SK-N-MC (cell line): ENCODE measurements around the gene TRIM7.
"Not testable (repeated sequence)": the region's sequence is repeated elsewhere in the genome, so short reads cannot be mapped to it uniquely, and the experiment has no call there.

Source experiments
- DNase-seq: peaks from one replicate; pipeline ENCODE4 v3.0.0-alpha.2; 2011; ENCODE audit warnings: low read depth, low spot score
- H3K27ac ChIP-seq: fragments of 200-600 bp; sonication (generic); 2 replicates; pipeline ENCODE4 v1.5.1; 2016; ENCODE audit warnings: mixed run types
- H3K36me3 ChIP-seq: fragments of 200-600 bp; sonication (generic); 2 replicates; pipeline ENCODE4 v1.6.1; 2017; ENCODE audit warnings: antibody characterized with exemption, low read length, mixed read lengths; ENCODE audit not compliant: insufficient read depth
- H3K4me3 ChIP-seq: fragments of 200-600 bp; sonication (generic); 2 replicates; pipeline ENCODE4 v1.5.1; 2016
- H3K9ac ChIP-seq: fragments of 200-600 bp; sonication (generic); 2 replicates; pipeline ENCODE4 v1.8.0; 2017; ENCODE audit warnings: mixed run types, mixed read lengths; ENCODE audit not compliant: insufficient read length
- H3K9me3 ChIP-seq: fragments of 200-600 bp; sonication (generic); 2 replicates; pipeline ENCODE4 v1.6.1; 2017; ENCODE audit warnings: low read depth, mild to moderate bottlenecking, antibody characterized with exemption, low read length, moderate library complexity, mixed read lengths
- EZH2 ChIP-seq: fragments of 200-600 bp; sonication (generic); IDR thresholded peaks from one replicate; pipeline ENCODE4 v1.6.1; 2017; ENCODE audit warnings: antibody characterized with exemption
- FOXP2 ChIP-seq: optimal IDR thresholded peaks from 2 replicates; pipeline ENCODE3; 2011; ENCODE audit warnings: mild to moderate bottlenecking, moderate library complexity; ENCODE audit not compliant: insufficient read depth; ENCODE audit errors: extremely low read length, control extremely low read depth
- POLR2AphosphoS5 ChIP-seq: IDR thresholded peaks from 2 replicates; pipeline ENCODE4 v1.6.1; 2012; ENCODE audit warnings: mild to moderate bottlenecking, low read depth, low read length, borderline replicate concordance

The TRIM7 gene

GRCh38 chr5:181176254-181176952, 28.6 kb downstream of the TRIM7 start:
- H3K27ac ChIP-seq: no peak overlapping the region
- no peak for TF ChIP-seq EZH2
- no peak for TF ChIP-seq FOXP2
- no peak for TF ChIP-seq POLR2AphosphoS5
- H3K4me3 ChIP-seq: no peak overlapping the region
- H3K36me3 ChIP-seq: no peaks in the 10 kb centered on the region
- no peak for DNase-seq
- no peak overlapping the region for H3K9ac ChIP-seq
- H3K9me3 ChIP-seq: no peaks in the 10 kb centered on the region

- no peak for DNase-seq
- Histone ChIP-seq H3K9ac (peak overlapping the region; percentile 64), H3K27ac (peak overlapping the region; percentile 42; the same call in 1 of the 2 replicates), H3K36me3 (no peaks in the 10 kb centered on the region), H3K9me3 (no peaks in the 10 kb centered on the region), H3K4me3 (peak overlapping the region; percentile 87)
- TF ChIP-seq EZH2: no peak
- TF ChIP-seq FOXP2: no peak
- TF ChIP-seq POLR2AphosphoS5: no peak
Observed at GRCh38 chr5:181173420-181174342, 31.3 kb downstream of the TRIM7 start.

DNA sequence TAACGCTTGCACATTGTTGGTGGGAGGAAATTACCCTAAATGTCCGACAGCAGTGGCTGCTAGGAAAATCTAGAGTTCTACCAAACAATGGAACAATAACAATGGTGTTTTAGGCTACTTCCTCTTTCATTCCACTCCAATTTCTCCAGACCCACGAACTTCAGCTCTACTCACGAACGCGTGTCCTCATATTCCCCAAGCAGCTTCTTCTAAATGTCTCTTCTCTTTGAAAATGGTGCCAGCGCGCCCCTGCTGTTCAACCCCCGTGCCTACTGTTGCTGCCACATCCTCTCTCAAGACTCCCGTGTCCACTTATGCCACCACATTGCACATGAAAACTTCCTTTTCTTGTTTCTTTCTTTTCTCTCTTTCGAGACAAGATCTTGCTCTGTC, 32.0 kb downstream of the TRIM7 start:
- H3K27ac ChIP-seq: peak overlapping the region; percentile 42; the same call in 1 of the 2 replicates
- peak overlapping the region; percentile 87 for H3K4me3 ChIP-seq
- H3K9me3 ChIP-seq: no peaks in the 10 kb centered on the region

DNA sequence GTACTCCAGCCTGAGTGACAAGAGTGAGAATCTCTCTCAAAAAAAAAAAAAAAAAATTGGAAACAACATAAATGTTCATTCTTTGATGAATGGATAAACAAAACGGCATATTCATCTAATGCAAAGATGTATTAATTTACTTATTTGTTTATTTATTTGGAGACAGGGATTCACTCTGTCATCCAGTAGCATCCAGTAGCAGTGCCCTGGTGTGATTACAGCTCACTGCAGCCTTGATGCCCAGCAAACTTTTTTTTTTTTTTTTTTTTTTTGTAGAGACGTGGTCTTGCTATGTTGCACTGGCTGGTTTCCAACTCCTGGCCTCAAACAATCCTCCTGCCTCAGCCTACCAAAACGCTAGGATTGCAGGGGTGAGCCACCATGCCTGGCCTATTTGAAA, 33.2 kb downstream of the TRIM7 start:
- Histone ChIP-seq H3K9ac (no peak overlapping the region), H3K27ac (no peak overlapping the region), H3K4me3 (no peak overlapping the region), H3K9me3 (no peaks in the 10 kb centered on the region), H3K36me3 (no peaks in the 10 kb centered on the region)
- TF ChIP-seq EZH2 (no peak), FOXP2 (no peak), POLR2AphosphoS5 (no peak)
- no peak for DNase-seq

More for the DNA sequence above, 32.0 kb downstream of the TRIM7 start:
- DNase-seq: no peak
- Histone ChIP-seq H3K9ac (peak overlapping the region; percentile 64), H3K36me3 (no peaks in the 10 kb centered on the region)
- TF ChIP-seq POLR2AphosphoS5 (no peak), EZH2 (no peak), FOXP2 (no peak)

- TF ChIP-seq EZH2 (no peak), FOXP2 (no peak), POLR2AphosphoS5 (no peak)
- Histone ChIP-seq H3K27ac (no peak overlapping the region), H3K4me3 (no peak overlapping the region), H3K36me3 (no peaks in the 10 kb centered on the region), H3K9ac (no peak overlapping the region), H3K9me3 (no peaks in the 10 kb centered on the region)
- DNase-seq: no peak
Observed at GRCh38 chr5:181170996-181171395, 34.0 kb downstream of the TRIM7 start.

DNA sequence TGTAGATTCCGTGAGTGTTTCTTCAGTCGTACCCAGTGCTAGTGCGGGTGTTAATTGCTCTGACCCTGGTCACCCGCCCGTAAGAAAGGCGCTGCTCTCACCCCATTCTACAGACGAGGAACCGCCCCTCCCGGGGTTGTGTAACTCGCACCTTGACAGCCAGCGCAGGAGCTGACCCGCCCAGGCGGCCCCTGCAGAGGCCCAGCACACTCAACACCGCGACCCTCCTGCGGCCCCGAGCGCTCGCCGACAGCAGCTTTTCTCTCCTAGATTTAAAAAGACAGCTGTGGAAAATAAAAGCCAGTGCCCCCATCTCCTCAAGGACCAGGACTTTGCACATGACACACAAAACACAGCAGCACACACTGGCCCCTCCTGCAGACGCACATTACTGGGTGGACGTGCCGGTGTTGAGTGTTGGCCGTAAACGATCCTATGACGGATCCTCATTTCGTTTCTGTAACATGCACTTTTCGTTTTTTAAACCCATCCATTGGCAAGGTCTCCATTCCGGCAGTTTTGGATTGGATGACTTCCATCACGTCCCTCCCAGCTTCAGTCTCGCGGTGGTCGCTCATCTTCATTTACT, 34.7 kb downstream of the TRIM7 start:
- DNase-seq: no peak
- H3K36me3 ChIP-seq: no peaks in the 10 kb centered on the region
- H3K9me3 ChIP-seq: no peaks in the 10 kb centered on the region
- H3K4me3 ChIP-seq: peak overlapping the region; percentile 57
- H3K27ac ChIP-seq: no peak overlapping the region
- H3K9ac ChIP-seq: no peak overlapping the region
- no peak for TF ChIP-seq POLR2AphosphoS5
- no peak for TF ChIP-seq FOXP2
- TF ChIP-seq EZH2: no peak

GRCh38 chr5:181169459-181170236, 35.3 kb downstream of the TRIM7 start:
- not testable (repeated sequence) for H3K9ac ChIP-seq, DNase-seq

DNA sequence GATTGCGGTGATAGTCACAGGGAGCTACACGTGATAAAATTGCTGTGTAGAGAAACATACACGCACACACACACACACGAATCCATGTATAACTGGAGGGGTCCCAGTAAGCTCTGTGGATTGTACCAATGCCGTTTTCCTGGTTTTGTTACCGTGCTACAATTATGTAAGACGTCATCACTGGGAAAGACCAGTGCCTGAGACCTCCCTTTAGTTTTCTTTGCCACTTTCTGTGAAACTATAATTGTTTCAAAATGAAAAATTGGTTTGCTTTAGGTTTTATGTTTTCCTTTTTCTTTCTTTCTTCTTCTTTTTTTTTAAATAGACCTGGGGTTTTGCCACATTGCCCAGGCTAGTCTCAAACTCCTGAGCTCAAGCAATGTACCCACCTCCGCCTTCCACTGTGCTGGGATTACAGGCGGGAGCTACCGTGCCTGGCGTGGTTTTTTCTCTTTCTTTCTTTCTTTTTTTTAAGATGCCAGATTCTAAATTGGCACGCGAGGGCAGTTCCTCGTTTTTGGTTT, 36.3 kb downstream of the TRIM7 start:
- H3K4me3 ChIP-seq: peak overlapping the region; percentile 85
- H3K9ac ChIP-seq: peak overlapping the region; percentile 49
- no peaks in the 10 kb centered on the region for H3K9me3 ChIP-seq
- H3K27ac ChIP-seq: peak overlapping the region; percentile 79
- TF ChIP-seq EZH2: no peak
- no peak for TF ChIP-seq FOXP2
- no peak for TF ChIP-seq POLR2AphosphoS5
- DNase-seq: no peak
- no peaks in the 10 kb centered on the region for H3K36me3 ChIP-seq

More at GRCh38 chr5:181169459-181170236, 35.3 kb downstream of the TRIM7 start:
- H3K4me3 ChIP-seq: peak overlapping the region; percentile 85
- H3K9me3 ChIP-seq, H3K27ac ChIP-seq, H3K36me3 ChIP-seq: not testable (repeated sequence)
